HAP-1 (cell line): Measurements from ENCODE around the gene SNED1.

ENCODE experiments used
- DNase-seq, 2 experiments: peaks; one replicate each; pipeline ENCODE4 v3.0.0-alpha.2; 2016 to 2020; ENCODE audit warnings: low spot score in 2 of 2
- H3K27me3 ChIP-seq: fragments of 250-450 bp; sonication (Bioruptor Pico); 2 replicates; pipeline ENCODE4 v1.5.1; 2020; ENCODE audit warnings: low read depth, mild to moderate bottlenecking, moderate library complexity
- H3K36me3 ChIP-seq: fragments of 250-450 bp; sonication (Bioruptor Pico); replicated peaks from 2 replicates; pipeline ENCODE4 v1.5.1; 2020; ENCODE audit warnings: mild to moderate bottlenecking
- H3K4me1 ChIP-seq: fragments of 250-450 bp; sonication (Bioruptor Pico); 2 replicates; pipeline ENCODE4 v1.5.1; 2020; ENCODE audit warnings: mild to moderate bottlenecking
- H3K4me3 ChIP-seq: fragments of 250-450 bp; sonication (Bioruptor Pico); 2 replicates; pipeline ENCODE4 v1.5.1; 2020; ENCODE audit warnings: mild to moderate bottlenecking, moderate library complexity
- H3K9me3 ChIP-seq: fragments of 250-450 bp; sonication (Bioruptor Pico); 2 replicates; pipeline ENCODE4 v1.5.1; 2020; ENCODE audit warnings: mild to moderate bottlenecking, moderate library complexity
- in situ Hi-C: fragments of 300-500 bp; cut with MboI; formaldehyde crosslinking; loops from 3 replicates; pipeline ENCODE4 v1.14.3; 2020; ENCODE audit warnings: low sequenced_read_pairs, inconsistent platforms, mixed read lengths

The SNED1 gene

DNA sequence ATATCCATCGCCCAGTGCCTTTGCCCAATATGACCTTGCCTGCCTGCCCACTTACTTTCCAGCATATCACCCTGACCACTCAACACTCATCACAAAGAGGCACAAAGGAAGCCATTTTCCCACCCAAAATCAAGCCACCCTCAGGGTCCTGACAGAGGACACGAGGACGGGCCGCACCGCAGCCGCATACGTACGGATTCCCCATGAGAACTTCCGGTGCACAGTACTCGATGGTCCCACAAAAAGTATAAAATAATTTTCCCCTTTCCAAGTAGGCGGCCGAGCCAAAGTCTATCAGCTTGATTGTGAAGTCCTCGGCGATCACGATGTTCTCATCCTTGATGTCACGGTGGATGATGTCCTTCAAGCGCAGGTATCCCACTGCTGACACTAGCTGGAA is 113.6 kb downstream of the SNED1 start:
- in situ Hi-C loops: no loop called here
- DNase-seq: no peak

GRCh38 chr2:241112592-241112991 is 114.2 kb downstream of the SNED1 start:
- Histone ChIP-seq H3K36me3 (peaks cover 31% of the 10 kb centered on the region), H3K4me3 (no peak overlapping the region), H3K27me3 (no peaks in the 10 kb centered on the region), H3K4me1 (no peaks in the 10 kb centered on the region), H3K9me3 (no peaks in the 10 kb centered on the region)
- no peak for DNase-seq
- in situ Hi-C loops: no loop called here

More for the DNA sequence above, 113.6 kb downstream of the SNED1 start:
- H3K4me3 ChIP-seq: no peak overlapping the region
- peaks cover 34% of the 10 kb centered on the region for H3K36me3 ChIP-seq
- H3K9me3 ChIP-seq: no peaks in the 10 kb centered on the region
- H3K4me1 ChIP-seq: no peaks in the 10 kb centered on the region
- no peaks in the 10 kb centered on the region for H3K27me3 ChIP-seq

GRCh38 chr2:241114836-241115235 is 116.4 kb downstream of the SNED1 start:
- Histone ChIP-seq H3K36me3 (peaks cover 31% of the 10 kb centered on the region), H3K4me1 (no peaks in the 10 kb centered on the region), H3K27me3 (no peaks in the 10 kb centered on the region), H3K9me3 (no peaks in the 10 kb centered on the region), H3K4me3 (no peak overlapping the region)
- in situ Hi-C loops: no loop called here
- no peak for DNase-seq

- Histone ChIP-seq H3K27me3 (no peaks in the 10 kb centered on the region), H3K4me1 (no peaks in the 10 kb centered on the region), H3K36me3 (peaks cover 31% of the 10 kb centered on the region), H3K9me3 (no peaks in the 10 kb centered on the region), H3K4me3 (no peak overlapping the region)
- in situ Hi-C loops: no loop called here
- DNase-seq: no peak
These were observed 116.9 kb downstream of the SNED1 start for GRCh38 chr2:241115361-241115760.

DNA sequence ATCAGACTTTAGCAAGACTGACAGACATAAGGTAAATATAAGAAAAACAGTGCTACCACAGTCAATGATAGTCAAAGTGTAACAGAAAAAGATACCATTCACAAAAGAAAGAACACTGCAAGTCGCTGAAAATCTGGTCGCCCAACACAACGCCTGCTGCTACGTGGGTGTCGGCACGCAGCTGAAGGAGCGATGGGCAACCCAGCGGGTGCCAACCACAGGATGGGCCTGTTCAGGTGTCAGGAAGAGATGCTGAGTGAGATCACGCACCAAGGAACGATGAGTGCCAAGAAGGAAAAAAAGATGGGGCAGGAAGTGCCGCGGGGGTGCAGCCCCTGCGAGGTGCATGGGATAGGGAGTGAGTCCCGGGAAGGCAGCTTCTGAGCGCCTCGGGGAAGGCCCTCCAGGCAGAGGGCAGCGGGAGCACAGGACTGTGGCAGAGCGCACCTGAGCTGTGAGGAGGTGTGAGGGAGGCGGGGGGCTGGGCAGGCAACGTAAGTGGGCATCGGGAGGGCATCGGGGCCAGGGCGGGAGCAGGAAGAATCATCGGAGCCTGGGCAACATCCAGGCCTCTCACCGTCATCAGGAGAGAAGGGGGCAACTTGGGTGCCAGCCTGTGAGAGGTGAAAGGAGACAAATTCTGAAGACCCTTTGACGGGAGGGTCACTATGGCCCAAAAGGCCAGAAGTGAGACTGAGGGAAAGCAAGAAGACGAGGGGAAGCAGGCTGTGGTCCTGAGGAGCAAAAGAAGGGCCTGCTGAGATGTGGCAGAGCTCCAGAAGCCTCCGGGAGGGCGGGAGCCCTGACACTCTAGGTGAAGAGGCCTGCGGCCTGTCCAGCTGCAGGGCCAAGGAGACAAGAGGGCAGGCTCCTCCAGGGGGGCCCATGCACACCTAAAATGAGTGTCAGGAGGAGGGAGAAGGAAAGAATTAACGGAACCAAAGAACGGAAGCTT is 118.5 kb downstream of the SNED1 start:
- DNase-seq: no peak
- peaks cover 37% of the 10 kb centered on the region for H3K36me3 ChIP-seq
- in situ Hi-C loops: no loop called here
- no peaks in the 10 kb centered on the region for H3K9me3 ChIP-seq
- H3K4me3 ChIP-seq: no peak overlapping the region
- no peaks in the 10 kb centered on the region for H3K4me1 ChIP-seq
- no peaks in the 10 kb centered on the region for H3K27me3 ChIP-seq

DNA sequence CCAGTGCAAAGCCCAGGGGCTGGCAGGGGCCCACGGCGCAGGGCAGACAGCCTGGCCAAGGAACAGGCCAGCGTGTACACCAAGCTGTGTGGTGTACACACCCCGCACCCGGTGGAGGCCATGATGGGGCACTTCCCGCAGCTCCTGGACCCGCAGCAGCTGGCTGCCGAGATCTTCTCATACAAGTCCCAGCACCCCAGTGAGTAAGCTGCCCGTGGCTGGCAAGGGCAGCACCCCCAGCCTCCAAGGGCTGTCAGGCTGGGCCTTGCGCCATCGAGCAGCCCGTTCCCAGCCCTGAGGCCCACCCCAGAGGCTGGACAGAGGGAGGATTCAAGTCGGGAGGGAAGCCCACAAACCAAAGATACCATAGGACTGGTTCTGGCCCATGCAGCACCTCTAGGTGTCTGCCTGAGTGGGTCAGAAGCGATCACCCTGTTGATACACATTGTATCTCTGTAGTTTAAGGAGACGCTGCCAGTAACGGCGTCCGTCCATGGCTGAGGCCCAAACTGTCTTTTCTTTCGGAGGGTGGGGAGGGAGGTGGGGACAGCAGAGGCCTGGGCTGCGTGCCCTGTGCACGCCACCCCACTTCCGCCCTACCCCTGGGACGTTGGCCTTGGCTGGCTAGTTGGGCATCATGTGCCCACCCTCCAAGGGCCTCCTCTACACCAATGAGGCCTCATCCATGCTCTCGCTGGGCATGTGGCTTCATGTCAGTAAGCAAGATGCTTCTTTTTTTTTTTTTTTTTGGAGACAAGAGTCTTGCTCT is 120.5 kb downstream of the SNED1 start:
- no peaks in the 10 kb centered on the region for H3K27me3 ChIP-seq
- no peaks in the 10 kb centered on the region for H3K4me1 ChIP-seq
- H3K9me3 ChIP-seq: no peaks in the 10 kb centered on the region
- no peak overlapping the region for H3K4me3 ChIP-seq
- DNase-seq: no peak
- peaks cover 32% of the 10 kb centered on the region for H3K36me3 ChIP-seq
- in situ Hi-C loops: no loop called here

GRCh38 chr2:241120440-241120839 is 122.0 kb downstream of the SNED1 start:
- DNase-seq: no peak
- in situ Hi-C loops: no loop called here
- peaks cover 30% of the 10 kb centered on the region for H3K36me3 ChIP-seq
- no peaks in the 10 kb centered on the region for H3K9me3 ChIP-seq
- H3K4me3 ChIP-seq: no peak overlapping the region
- H3K27me3 ChIP-seq: no peaks in the 10 kb centered on the region
- H3K4me1 ChIP-seq: no peaks in the 10 kb centered on the region

DNA sequence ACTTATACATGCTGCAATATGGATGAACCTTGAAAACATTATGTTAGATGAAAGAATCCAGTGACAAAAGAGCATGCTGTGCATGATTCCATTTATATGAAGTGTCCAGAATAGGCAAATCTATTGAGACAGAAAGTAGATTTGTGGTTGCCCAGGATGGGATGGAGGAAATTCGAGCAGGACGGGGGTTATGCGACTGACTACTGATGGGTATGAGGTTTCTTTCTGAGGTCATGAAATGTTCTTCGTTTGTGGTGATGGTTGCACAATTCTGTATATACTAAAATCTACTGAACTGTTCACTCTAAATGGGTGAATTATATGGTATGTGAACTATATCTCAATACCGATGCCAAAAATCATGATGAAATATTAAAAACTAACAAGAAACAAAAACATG is 122.6 kb downstream of the SNED1 start:
- Histone ChIP-seq H3K27me3 (no peaks in the 10 kb centered on the region), H3K36me3 (peaks cover 34% of the 10 kb centered on the region), H3K9me3 (no peaks in the 10 kb centered on the region), H3K4me1 (no peaks in the 10 kb centered on the region), H3K4me3 (no peak overlapping the region)
- no peak for DNase-seq
- in situ Hi-C loops: no loop called here

DNA sequence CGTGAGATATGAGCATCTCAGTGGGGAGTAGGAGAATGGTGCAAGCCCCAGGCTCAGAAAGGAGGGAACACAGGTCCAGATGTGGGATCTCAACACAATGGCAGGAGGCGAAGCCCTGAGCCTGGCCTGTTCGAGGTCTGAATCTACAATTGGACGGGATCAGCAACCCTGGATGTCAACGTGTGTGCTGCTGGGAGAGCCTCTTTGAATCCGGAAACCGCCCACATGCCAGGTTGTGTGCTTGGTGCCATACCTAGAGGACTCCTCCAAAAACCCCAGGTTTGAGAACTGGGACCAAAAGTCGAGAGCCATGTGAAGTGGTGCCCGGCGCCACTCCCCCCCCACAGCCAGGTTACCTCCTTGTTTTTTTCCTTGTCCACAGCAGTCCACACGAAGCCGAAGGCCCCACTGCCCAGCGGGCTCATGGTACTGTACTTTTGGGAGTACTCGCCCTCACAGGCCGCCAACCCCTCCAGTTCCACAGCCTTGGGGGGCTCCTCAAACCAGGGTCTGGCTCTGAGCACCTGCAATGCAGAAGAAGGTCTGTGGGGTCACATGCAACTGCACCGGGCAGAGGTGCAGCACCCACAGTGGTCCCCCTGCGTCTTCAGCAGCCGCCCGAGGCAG is 124.1 kb downstream of the SNED1 start:
- no peak overlapping the region for H3K4me3 ChIP-seq
- no peaks in the 10 kb centered on the region for H3K27me3 ChIP-seq
- no peak for DNase-seq
- H3K4me1 ChIP-seq: no peaks in the 10 kb centered on the region
- H3K9me3 ChIP-seq: no peaks in the 10 kb centered on the region
- in situ Hi-C loops: no loop called here
- peaks cover 34% of the 10 kb centered on the region for H3K36me3 ChIP-seq

DNA sequence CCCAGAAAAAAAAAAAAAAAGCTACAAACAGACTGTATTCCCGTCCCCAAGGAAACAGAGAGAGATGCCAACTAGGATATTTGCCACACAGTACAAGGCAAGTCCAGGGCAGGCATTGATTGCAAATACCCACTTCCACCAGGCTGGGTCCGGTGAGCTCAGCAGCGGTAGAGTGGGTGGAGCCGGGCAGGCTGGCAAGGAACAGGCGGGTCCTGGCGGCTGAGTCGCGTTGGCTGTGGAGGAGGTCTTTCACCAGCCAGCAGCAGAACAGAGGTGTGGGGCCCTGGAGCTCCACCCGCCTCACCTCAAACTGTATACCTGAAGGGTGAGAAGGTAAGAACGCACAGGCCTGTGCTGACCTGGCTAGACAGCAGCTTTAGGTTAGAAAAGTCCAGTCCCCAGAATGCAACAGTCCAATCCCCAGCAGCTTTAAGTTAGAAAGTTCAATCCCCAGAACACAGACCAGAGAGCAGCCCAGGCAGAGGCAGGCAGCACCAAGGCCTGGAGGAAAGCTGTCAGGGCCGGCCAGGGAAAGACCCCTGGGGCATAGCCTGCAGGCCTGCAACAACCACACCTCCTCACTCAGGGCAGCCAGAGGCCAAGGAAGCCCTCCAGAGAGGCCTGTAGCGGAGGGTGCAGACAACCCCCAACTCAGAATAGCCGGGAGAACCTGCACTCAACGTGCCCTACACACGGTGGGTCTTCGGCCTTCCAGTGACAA is 125.6 kb downstream of the SNED1 start:
- H3K36me3 ChIP-seq: peaks cover 34% of the 10 kb centered on the region
- in situ Hi-C loops: no loop called here
- H3K4me1 ChIP-seq: no peaks in the 10 kb centered on the region
- H3K9me3 ChIP-seq: no peaks in the 10 kb centered on the region
- DNase-seq: no peak
- H3K27me3 ChIP-seq: no peaks in the 10 kb centered on the region
- no peak overlapping the region for H3K4me3 ChIP-seq

- in situ Hi-C loops: no loop called here
- Histone ChIP-seq H3K4me1 (no peaks in the 10 kb centered on the region), H3K36me3 (peaks cover 35% of the 10 kb centered on the region)
These were observed 127.2 kb downstream of the SNED1 start for GRCh38 chr2:241125626-241126025.

GRCh38 chr2:241126201-241126611 is 127.8 kb downstream of the SNED1 start:
- no peaks in the 10 kb centered on the region for H3K27me3 ChIP-seq
- H3K36me3 ChIP-seq: peaks cover 32% of the 10 kb centered on the region
- H3K4me3 ChIP-seq: no peak overlapping the region
- in situ Hi-C loops: no loop called here
- H3K4me1 ChIP-seq: no peaks in the 10 kb centered on the region
- H3K9me3 ChIP-seq: no peaks in the 10 kb centered on the region
- no peak for DNase-seq

More at GRCh38 chr2:241125626-241126025, 127.2 kb downstream of the SNED1 start:
- Histone ChIP-seq H3K27me3 (no peaks in the 10 kb centered on the region), H3K4me3 (no peak overlapping the region), H3K9me3 (no peaks in the 10 kb centered on the region)
- no peak for DNase-seq

- no peak for DNase-seq
- Histone ChIP-seq H3K4me3 (no peak overlapping the region), H3K4me1 (no peaks in the 10 kb centered on the region), H3K9me3 (no peaks in the 10 kb centered on the region), H3K36me3 (peaks cover 32% of the 10 kb centered on the region), H3K27me3 (no peaks in the 10 kb centered on the region)
- in situ Hi-C loops: no loop called here
These were observed 128.4 kb downstream of the SNED1 start for GRCh38 chr2:241126771-241127202.
